Spleen (tissue), 7 donors: Measurements from ENCODE around the gene RHBDD1.

Experiments used
- CTCF ChIP-seq, 11 experiments: fragments of 200-600 bp in 7 of 11; fragments of 450-650 bp in 4 of 11; sonication (generic) in 4 of 11; IDR thresholded peaks in 8 of 11; conservative IDR thresholded peaks in 3 of 11; 1 replicate in 7 of 11; 2 replicates in 4 of 11; pipeline versions ENCODE4 v1.4.0 to v1.8.0; 2016 to 2021; ENCODE audit warnings: antibody characterized with exemption in 11 of 11, inconsistent platforms in 4 of 11, mild to moderate bottlenecking in 1 of 11
- POLR2A ChIP-seq, 3 donors: fragments of 450-650 bp; IDR thresholded peaks; one replicate each; pipeline ENCODE4 v1.5.1; 2017; ENCODE audit warnings: antibody characterized with exemption in 3 of 3, mild to moderate bottlenecking in 1 of 3
- POLR2AphosphoS5 ChIP-seq, 3 donors: sonication (generic); formaldehyde crosslinking; IDR thresholded peaks; one replicate each; pipeline ENCODE4 v1.5.1; 2017; ENCODE audit warnings: antibody characterized with exemption in 3 of 3
- donor health status: DM: no; HTN: no; CAD: no; lungs with moderate emphysema.
- donor health status: DM: no; HTN: no; CAD: no.
- donor health status: DM: no; HTN: no; CAD: no.

GRCh38 chr2:227035711-227036367 lies 200.0 kb downstream of the RHBDD1 start:
- no peak for TF ChIP-seq CTCF (IDR thresholded peaks at IDR 0.05 in 8 of 11, conservative IDR thresholded peaks at IDR 0.05 in 3 of 11)
- TF ChIP-seq POLR2A (IDR thresholded peaks at IDR 0.05): no peak
- TF ChIP-seq POLR2AphosphoS5 (IDR thresholded peaks at IDR 0.05): no peak
